Endodermal cell (in vitro differentiated cells): ENCODE data around the gene ADRB2. TPM values are rescaled to one million over a fixed set of nuclear protein-coding genes. Genes with fewer than 3 reads are reported as not detected.

Experiments used
- DNase-seq: peaks from one replicate; pipeline ENCODE4 v3.0.0-alpha.2; 2017
- H3K27ac ChIP-seq: 2 replicates; pipeline ENCODE4 v1.5.1; 2013; ENCODE audit warnings: mild to moderate bottlenecking, low read depth, low read length, moderate library complexity
- H3K27me3 ChIP-seq: 2 replicates; pipeline ENCODE4 v1.6.1; 2013; ENCODE audit warnings: mild to moderate bottlenecking, low read length, moderate library complexity; ENCODE audit not compliant: insufficient read depth, control insufficient read depth, poor library complexity, severe bottlenecking
- H3K36me3 ChIP-seq: 2 replicates; pipeline ENCODE4 v1.7.0; 2013; ENCODE audit warnings: mild to moderate bottlenecking, low read length, moderate library complexity; ENCODE audit not compliant: control insufficient read depth, insufficient read depth
- H3K4me1 ChIP-seq: one replicate; pipeline ENCODE4 v1.7.0; 2013; ENCODE audit warnings: low read length; ENCODE audit not compliant: control insufficient read depth, insufficient read depth
- H3K4me3 ChIP-seq: 2 replicates; pipeline ENCODE4 v1.5.1; 2013; ENCODE audit warnings: mild to moderate bottlenecking, low read length, moderate library complexity
- H3K9ac ChIP-seq: 2 replicates; pipeline ENCODE4 v1.6.1; 2013; ENCODE audit warnings: mild to moderate bottlenecking, low read length, moderate library complexity; ENCODE audit not compliant: poor library complexity, severe bottlenecking; ENCODE audit errors: extremely low read depth
- H3K9me3 ChIP-seq: 2 replicates; pipeline ENCODE4 v1.6.1; 2013; ENCODE audit warnings: mild to moderate bottlenecking, low read length, moderate library complexity; ENCODE audit not compliant: control insufficient read depth
- H3K27ac Mint-ChIP-seq: 2 replicates; pipeline ENCODE4 v1.8.0; 2020; ENCODE audit warnings: mixed read lengths
- H3K27me3 Mint-ChIP-seq: 2 replicates; pipeline ENCODE4 v1.8.0; 2021; ENCODE audit warnings: mild to moderate bottlenecking, mixed read lengths; ENCODE audit not compliant: insufficient read depth
- H3K36me3 Mint-ChIP-seq: 2 replicates; pipeline ENCODE4 v1.8.0; 2020; ENCODE audit warnings: low read depth, mixed read lengths
- H3K4me1 Mint-ChIP-seq: 2 replicates; pipeline ENCODE4 v1.8.0; 2020; ENCODE audit warnings: mixed read lengths
- H3K4me3 Mint-ChIP-seq: 2 replicates; pipeline ENCODE4 v1.8.0; 2020; ENCODE audit warnings: mild to moderate bottlenecking, moderate library complexity, mixed read lengths
- H3K9me3 Mint-ChIP-seq: 2 replicates; pipeline ENCODE4 v1.8.0; 2020; ENCODE audit warnings: mild to moderate bottlenecking, mixed read lengths
- CTCF ChIP-seq: fragments of 200-600 bp; sonication (generic); conservative IDR thresholded peaks from 2 replicates; pipeline ENCODE4 v1.5.0; 2021; ENCODE audit warnings: antibody characterized with exemption, mild to moderate bottlenecking
- WGBS, 2 experiments: methylation state at CpG; one replicate each; pipeline versions ENCODE4 v1.1.5 to v1.1.7; 2013; ENCODE audit warnings: missing lambda C conversion rate in 2 of 2, mixed read lengths in 1 of 2; ENCODE audit not compliant: insufficient coverage in 1 of 2, insufficient read length in 1 of 2; 5-methylcytosine and 5-hydroxymethylcytosine counted together
- total RNA-seq, 2 donors: library from RNA; stranded (reverse); fragmentation: NEBNext Ultra II Directional in 1 of 2; extraction: Animal tissue kit (Norgen Biotek cat#: 25700) in 1 of 2; gene quantifications; 2 replicates in 1 of 2; 3 replicates in 1 of 2; pipeline ENCODE4 v1.2.1, GENCODE V29; 2021

The ADRB2 gene
- total RNA-seq, 2 donors from 2014 or later = 0.20 to 0.42 TPM

- H3K4me1 ChIP-seq = peaks cover 6% of the 10 kb centered on the region
- Mint-ChIP-seq H3K4me1 (peaks cover 30% of the 10 kb centered on the region), H3K4me3 (no peak overlapping the region), H3K36me3 (no peaks in the 10 kb centered on the region), H3K27ac (no peak overlapping the region), H3K9me3 (no peaks in the 10 kb centered on the region), H3K27me3 (peaks cover 2% of the 10 kb centered on the region)
- no peaks in the 10 kb centered on the region for H3K27me3 ChIP-seq
- H3K9me3 ChIP-seq = no peaks in the 10 kb centered on the region
- no peak overlapping the region for H3K9ac ChIP-seq
- no peak overlapping the region for H3K27ac ChIP-seq
- DNase-seq = no peak
- no peak for TF ChIP-seq CTCF
- WGBS, 2 experiments = 86 to 95% methylated on average over 4 of the region's 4 CpGs
- no peak overlapping the region for H3K4me3 ChIP-seq
- H3K36me3 ChIP-seq = no peaks in the 10 kb centered on the region
Measured at GRCh38 chr5:148834689-148835088, 8.3 kb downstream of the ADRB2 start.

GRCh38 chr5:148836272-148837250, 10.2 kb downstream of the ADRB2 start:
- DNase-seq = no peak
- Histone ChIP-seq H3K9me3 (no peaks in the 10 kb centered on the region), H3K36me3 (no peaks in the 10 kb centered on the region), H3K27ac (no peak overlapping the region), H3K27me3 (no peaks in the 10 kb centered on the region), H3K9ac (no peak overlapping the region), H3K4me1 (peaks cover 1% of the 10 kb centered on the region), H3K4me3 (no peak overlapping the region)
- peaks cover 6% of the 10 kb centered on the region for H3K27me3 Mint-ChIP-seq
- H3K9me3 Mint-ChIP-seq = no peaks in the 10 kb centered on the region
- peaks cover 13% of the 10 kb centered on the region for H3K4me1 Mint-ChIP-seq
- 84 to 92% methylated on average over 9 to 11 of the region's 11 CpGs for WGBS, 2 experiments
- no peaks in the 10 kb centered on the region for H3K36me3 Mint-ChIP-seq
- no peak overlapping the region for H3K4me3 Mint-ChIP-seq
- TF ChIP-seq CTCF = no peak
- H3K27ac Mint-ChIP-seq = no peak overlapping the region

- peaks cover 6% of the 10 kb centered on the region for H3K27me3 Mint-ChIP-seq
- 96 to 100% methylated on average over 3 of the region's 3 CpGs for WGBS, 2 experiments
- TF ChIP-seq CTCF = no peak
Measured at GRCh38 chr5:148837383-148837782, 11.0 kb downstream of the ADRB2 start.

More at GRCh38 chr5:148837383-148837782, 11.0 kb downstream of the ADRB2 start:
- Histone ChIP-seq H3K36me3 (no peaks in the 10 kb centered on the region), H3K27ac (no peak overlapping the region), H3K9me3 (no peaks in the 10 kb centered on the region), H3K27me3 (no peaks in the 10 kb centered on the region), H3K9ac (no peak overlapping the region), H3K4me1 (no peaks in the 10 kb centered on the region), H3K4me3 (no peak overlapping the region)
- Mint-ChIP-seq H3K27ac (no peak overlapping the region), H3K9me3 (no peaks in the 10 kb centered on the region), H3K4me1 (peaks cover 7% of the 10 kb centered on the region), H3K36me3 (no peaks in the 10 kb centered on the region), H3K4me3 (no peak overlapping the region)
- no peak for DNase-seq
